GM18511 (cell line): ENCODE data around the gene GAB3.

ENCODE experiments used
- ATAC-seq: cut with Tn5 transposase; IDR thresholded peaks from one replicate; pipeline ENCODE4 v1.9.1; 2021; ENCODE audit warnings: mild to moderate bottlenecking, moderate library complexity; ENCODE audit not compliant: unreplicated experiment

Gene GAB3

GRCh38 chrX:154751669-154752271 lies 893 bp upstream of the GAB3 start:
- no peak for ATAC-seq

DNA sequence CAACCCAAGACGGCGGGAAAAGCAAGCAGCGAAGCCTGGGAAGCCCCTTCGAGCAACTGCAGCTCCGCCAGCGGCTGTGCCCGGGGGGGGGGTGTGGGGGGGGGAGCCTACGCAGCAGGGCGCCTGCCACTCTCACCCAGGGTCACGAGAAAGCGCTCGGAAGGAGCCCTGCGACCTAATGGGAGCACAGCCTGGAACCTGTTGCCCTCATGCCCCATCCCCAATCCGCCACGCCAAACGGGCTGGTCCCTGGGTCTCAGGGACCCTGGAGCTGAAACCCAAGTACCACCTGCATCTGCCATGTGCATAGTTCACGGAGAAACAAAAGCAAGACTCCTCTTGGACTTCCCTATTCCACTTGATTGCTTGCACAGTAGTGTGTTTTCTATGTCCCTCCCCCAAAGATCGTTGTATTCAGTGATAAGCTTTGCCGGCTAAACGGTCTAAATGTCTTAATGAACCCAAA lies 359 bp upstream of the GAB3 start:
- peak; percentile 4 for ATAC-seq

- ATAC-seq, result no peak
Observed at GRCh38 chrX:154749856-154750255, 1.0 kb downstream of the GAB3 start.

DNA sequence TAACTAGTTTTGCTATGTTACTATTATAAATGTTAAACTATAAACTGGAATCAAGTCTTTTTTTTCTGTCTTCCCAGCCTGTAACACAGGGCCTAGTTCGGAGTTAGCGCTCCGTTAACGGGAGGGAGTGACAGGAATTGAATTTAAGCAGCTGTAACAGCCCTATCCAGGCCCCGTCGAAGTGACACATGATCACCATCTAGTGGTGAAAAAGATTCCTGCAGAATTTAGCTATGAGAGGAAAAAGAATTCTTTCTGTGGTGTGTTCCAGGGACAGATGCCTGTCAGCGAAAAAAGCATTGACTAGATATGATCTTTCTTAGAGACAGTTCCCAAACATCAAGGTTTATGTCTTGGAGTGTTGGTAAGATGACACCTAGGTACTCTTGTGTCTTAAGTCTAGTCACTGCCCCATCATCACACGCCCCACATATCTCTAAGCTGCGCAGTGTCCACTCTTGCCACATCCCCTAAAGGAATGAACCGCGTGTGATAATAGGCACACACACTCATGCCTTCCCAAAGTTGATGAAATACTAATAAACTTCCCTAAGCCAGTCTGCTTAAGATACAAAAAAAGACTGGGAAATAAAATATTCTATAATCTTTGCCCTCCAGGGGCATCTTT lies 2.1 kb downstream of the GAB3 start:
- peak; percentile 57 for ATAC-seq

- ATAC-seq, result no peak
Observed at GRCh38 chrX:154742613-154743012, 8.3 kb downstream of the GAB3 start.

- ATAC-seq, result no peak
Observed at GRCh38 chrX:154739952-154740465, 10.9 kb downstream of the GAB3 start.

- no peak for ATAC-seq
Observed at GRCh38 chrX:154738011-154738738, 12.7 kb downstream of the GAB3 start.

DNA sequence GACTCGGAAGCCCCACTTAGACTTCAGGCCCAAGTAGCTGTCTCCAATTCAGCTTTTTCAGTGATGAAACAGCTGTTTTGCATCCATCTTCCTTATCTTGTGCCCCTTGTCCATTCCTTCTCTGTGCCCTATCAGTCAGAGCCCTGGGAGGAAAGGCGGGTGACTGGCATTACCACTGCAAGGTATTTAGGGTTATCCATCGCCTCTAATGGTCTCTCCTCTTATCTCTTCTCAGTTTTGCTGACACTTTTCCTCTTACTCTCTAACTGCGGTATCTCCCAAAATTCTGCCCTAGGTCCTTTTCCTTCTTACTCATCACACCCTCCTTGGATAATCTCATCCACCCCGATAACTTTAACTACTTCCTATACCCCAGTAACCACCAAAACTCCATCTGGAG lies 13.7 kb downstream of the GAB3 start:
- no peak for ATAC-seq

DNA sequence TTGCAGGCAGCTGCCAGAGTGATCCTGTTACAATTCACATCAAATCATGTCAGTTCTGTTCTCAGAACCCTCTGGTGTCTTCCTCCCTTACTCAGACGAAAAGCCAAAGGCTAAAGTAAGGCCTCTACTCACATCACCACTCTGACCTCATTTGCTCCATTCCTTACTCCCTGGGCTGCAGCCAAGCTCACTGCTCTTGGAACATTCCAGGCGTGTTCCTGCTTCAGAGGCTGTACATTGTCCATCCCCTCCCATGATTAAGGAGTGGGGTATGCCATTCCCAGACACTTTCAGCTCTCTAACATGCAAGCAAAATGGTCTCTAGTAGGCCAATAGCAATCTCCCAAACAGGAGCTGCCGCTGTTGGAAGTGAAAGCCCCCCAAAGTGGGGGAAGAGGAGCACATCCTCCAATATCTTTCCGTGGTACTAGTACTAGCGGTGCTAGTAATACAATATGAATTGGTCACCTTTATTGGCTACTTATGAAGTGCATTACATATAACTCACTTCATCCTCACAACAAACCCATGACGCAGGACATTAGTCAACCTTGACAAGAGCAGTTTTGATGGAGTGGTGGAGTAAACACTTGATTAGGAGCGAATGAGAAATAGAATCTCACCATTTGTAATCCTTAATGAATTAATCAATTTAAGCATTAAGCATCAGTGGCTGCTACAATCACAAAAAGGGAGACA lies 15.0 kb downstream of the GAB3 start:
- no peak for ATAC-seq

- ATAC-seq, result peak; percentile 57
Observed at GRCh38 chrX:154734061-154734781, 16.7 kb downstream of the GAB3 start.

GRCh38 chrX:154733066-154733425 lies 17.8 kb downstream of the GAB3 start:
- ATAC-seq, result no peak

DNA sequence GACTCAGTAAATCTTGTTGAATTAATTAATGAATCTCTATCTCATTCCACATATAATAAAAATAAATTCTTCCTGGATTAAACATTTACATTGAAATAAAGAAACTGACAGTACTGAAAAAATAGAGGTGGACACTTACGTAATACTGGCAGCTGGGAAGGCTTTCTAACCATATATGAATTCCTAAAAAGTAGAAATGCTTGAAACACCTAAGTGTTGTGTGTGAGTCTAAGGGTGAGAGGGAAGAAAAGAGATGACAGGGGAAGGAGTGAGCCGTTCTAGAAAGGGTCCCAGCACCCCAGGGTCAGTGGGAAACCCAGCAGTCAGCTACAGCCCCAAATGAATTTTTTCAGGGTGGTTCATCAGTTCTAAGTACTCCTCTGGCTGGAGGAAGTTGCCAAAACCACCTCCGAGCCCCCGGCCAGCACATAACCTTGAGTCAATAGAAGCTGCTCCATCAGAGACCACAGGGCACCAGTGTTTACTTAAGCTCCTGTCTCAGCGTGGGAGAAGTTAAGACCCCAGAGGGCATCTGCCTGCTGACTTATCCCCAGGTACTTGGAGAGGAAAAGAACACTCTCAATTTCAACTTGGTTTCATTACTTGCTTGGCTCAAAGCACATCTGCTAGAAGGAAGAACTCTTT lies 18.3 kb downstream of the GAB3 start:
- no peak for ATAC-seq

- ATAC-seq, result no peak
Observed at GRCh38 chrX:154731881-154732280, 19.0 kb downstream of the GAB3 start.

GRCh38 chrX:154731184-154731583 lies 19.7 kb downstream of the GAB3 start:
- ATAC-seq, result no peak

DNA sequence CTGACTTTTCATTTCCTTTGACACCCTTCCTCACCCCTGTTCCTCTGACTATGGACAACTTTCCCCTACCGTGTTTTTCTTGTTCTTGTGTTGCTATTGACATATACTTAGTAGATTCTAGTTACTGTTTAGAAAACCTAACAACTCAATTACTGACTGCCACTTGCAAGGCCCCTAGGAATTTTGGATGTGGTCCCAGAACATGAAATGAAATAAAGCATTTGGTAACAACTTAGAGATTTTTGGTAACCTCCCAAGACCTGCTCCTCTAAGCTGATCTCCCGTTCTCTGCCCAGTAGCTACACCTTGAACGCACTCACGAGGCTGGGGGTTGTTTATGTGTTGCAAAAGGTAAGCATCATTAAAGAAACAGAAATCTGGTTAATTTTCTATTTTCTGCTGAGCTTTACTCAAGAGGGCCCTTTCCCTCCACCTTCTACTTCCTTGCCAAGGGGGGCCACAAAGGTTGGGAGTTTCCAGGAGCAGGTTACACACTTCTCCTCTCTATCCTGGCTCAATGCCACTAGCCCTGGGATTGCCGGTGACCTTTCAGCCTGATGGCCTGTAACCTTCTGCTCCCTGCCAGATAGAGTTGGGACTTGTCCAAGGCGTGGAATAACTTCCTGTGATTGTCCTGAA lies 20.5 kb downstream of the GAB3 start:
- ATAC-seq, result no peak

DNA sequence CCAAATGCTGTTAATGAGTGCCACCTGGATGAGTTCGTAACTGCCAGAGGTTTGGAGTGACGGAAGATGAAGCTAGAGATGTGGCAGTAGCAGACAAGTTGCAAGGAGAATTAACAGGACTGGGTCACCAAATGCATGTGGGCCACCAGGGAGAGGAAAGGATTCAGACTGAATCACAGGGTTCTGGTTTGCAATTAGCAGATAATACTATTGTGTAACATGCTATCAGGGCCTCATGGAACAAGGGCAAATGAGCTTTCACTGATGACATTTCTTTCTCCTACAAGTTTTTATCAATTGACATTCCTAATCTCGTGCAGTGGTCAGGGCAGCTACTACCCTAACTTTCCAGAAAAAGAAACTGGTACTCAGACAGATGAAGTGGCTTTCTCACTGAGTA lies 21.4 kb downstream of the GAB3 start:
- no peak for ATAC-seq

DNA sequence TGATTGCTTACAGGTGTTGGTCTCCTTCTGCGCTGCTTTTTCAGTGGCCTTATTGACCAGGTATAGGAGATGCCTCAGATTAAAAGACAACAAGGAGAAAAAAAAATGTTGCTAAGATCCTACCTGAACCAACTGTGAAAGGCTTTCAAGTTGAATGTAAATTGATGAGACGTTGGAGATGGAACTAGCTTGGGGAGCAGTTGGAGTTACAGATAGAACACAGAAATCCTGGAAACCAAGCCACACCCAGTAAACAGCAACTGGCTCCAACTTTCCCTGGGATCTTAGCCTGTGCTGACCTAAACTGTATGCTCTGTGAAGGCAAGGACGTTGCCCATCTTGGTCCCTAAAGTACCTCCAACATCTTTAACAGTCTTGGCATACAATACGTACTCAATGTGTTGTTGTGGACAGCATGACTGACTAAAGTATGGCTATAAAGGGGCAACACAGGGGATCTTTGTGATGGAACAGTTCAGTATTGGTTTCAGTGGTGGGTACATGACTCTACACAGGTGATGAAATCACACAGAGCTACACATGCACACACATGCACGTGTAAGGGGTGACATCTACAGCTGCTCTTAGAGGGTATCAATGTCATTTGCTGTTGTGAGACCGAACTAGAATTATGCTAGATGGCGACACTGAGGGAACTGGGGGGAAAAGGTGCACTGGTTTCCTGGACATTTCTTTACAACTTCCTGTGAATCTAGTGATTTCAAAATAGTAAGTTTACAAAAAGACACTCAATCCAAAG lies 22.3 kb downstream of the GAB3 start:
- no peak for ATAC-seq

DNA sequence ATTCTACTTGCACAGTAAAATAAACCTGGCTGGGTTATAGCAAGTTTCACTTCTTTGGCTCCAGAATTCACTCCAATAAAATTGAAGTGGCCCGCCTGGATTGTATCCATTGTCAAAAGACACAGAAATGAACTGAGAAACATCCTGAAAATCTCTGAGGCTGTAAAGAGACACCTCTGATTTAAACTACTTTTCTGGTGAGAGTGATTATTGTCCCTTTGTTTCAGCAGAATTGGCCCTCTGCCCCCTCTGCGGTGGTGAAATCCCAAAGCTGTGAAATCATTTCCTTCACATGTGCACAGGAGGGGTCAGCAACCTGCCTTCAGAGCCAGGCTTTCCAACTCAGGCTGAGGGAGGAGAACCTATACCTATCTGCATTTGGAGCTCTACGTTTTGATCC lies 23.0 kb downstream of the GAB3 start:
- ATAC-seq, result no peak

DNA sequence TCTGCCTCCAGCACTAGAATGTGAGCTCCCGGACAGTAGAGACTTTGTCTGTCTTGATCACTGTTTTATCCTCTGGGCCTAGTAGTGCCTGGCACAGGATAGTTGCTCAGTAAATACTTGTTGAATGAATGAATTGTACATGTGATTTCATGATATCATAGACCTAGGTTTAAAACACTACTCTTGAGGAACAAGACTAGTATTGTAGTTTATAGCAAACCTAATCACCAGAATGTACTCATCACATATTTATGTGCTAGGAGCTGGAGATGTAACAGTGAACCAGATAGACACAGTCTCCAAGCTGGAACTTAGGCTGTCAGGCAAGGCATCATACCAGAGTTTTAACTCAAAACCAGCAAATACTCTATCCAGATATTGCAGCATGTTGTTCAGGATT lies 23.5 kb downstream of the GAB3 start:
- ATAC-seq, result no peak
